ENCODE measurements around the gene FAT1. TPM values are rescaled to one million over a fixed set of nuclear protein-coding genes. Genes with fewer than 3 reads are reported as not detected.

FAT1 gene
- total and polyA plus RNA-seq, 2 donors (not counting 1 experiment from before 2014, with no cell fraction given): 0.07 to 0.15 TPM

Other genes with a start within 250 kb of the FAT1 start
- not detected in 2 replicates for gene MTNR1A, start 168.3 kb downstream of the FAT1 start, total RNA-seq
- not detected in 2 replicates for gene MTNR1A, start 168.3 kb downstream of the FAT1 start, polyA plus RNA-seq